Activated CD8-positive, alpha-beta memory T cell treated with anti-CD3 and anti-CD28 coated beads, Interleukin-2, amount 10 ng/mL, durations not matched to agents 7 days and 5 days (primary cell): ENCODE results near the gene TRIM27. TPM values are rescaled to one million over a fixed set of nuclear protein-coding genes. Genes with fewer than 3 reads are reported as not detected.
"Not testable (repeated sequence)": the region's sequence is repeated elsewhere in the genome, so short reads cannot be mapped to it uniquely, and the experiment has no call there.

Experiments used
- ATAC-seq: fragments of 150-1000 bp; cut with Tn5 transposase; one replicate; pipeline ENCODE4 v1.10.0; 2021; ENCODE audit warnings: moderate library complexity
- CTCF ChIA-PET: fragments of 350-600 bp; sonication (Branson Sonifier 250); formaldehyde crosslinking; loops from one replicate; lab custom pipeline; 2021; ENCODE audit warnings: antibody characterized with exemption; lab: Charles Lee
- DNase-seq: peaks from one replicate; pipeline ENCODE4 v3.0.0-alpha.2; 2020
- H3K27ac Mint-ChIP-seq: one replicate; pipeline ENCODE4 v1.8.0; 2021; ENCODE audit warnings: mild to moderate bottlenecking, mixed read lengths
- H3K27me3 Mint-ChIP-seq: one replicate; pipeline ENCODE4 v1.8.0; 2021; ENCODE audit warnings: mixed read lengths
- H3K36me3 Mint-ChIP-seq: one replicate; pipeline ENCODE4 v1.8.0; 2021; ENCODE audit warnings: mild to moderate bottlenecking, mixed read lengths
- H3K4me1 Mint-ChIP-seq: one replicate; pipeline ENCODE4 v1.8.0; 2021; ENCODE audit warnings: mixed read lengths
- H3K4me3 Mint-ChIP-seq: one replicate; pipeline ENCODE4 v1.8.0; 2021; ENCODE audit warnings: mild to moderate bottlenecking, moderate library complexity, mixed read lengths
- H3K9me3 Mint-ChIP-seq: one replicate; pipeline ENCODE4 v1.8.0; 2022; ENCODE audit warnings: low read depth, mixed read lengths
- total RNA-seq, 2 experiments: library from RNA; stranded (reverse); gene quantifications; one replicate each; pipeline ENCODE4 v1.2.3, GENCODE V29; 2021

TRIM27 gene
- total RNA-seq, 2 experiments from 2014 or later: 52.5 to 62.9 TPM

- H3K36me3 Mint-ChIP-seq: peaks cover 2% of the 10 kb centered on the region
- peaks cover 34% of the 10 kb centered on the region for H3K27me3 Mint-ChIP-seq
- no peak for ATAC-seq
Measured at GRCh38 chr6:28880519-28880893, 43.3 kb downstream of the TRIM27 start.

GRCh38 chr6:28876710-28877109 is 47.1 kb downstream of the TRIM27 start:
- Mint-ChIP-seq H3K4me3 (no peak overlapping the region), H3K9me3 (no peaks in the 10 kb centered on the region), H3K27me3 (peaks cover 37% of the 10 kb centered on the region), H3K27ac (no peak overlapping the region), H3K4me1 (peaks cover 12% of the 10 kb centered on the region), H3K36me3 (no peaks in the 10 kb centered on the region)
- ATAC-seq (no peak), DNase-seq (no peak)
- CTCF ChIA-PET: interaction anchor here (0.9 kb wide), 1 partner anchor 11 kb away, joined by 3 read pairs; no protein-coding TSS in a partner anchor

More at GRCh38 chr6:28880519-28880893, 43.3 kb downstream of the TRIM27 start:
- CTCF ChIA-PET: interaction anchor here (1.2 to 1.3 kb wide), 2 partner anchors 13 to 43 kb away, joined by 4 read pairs; no protein-coding TSS in a partner anchor
- H3K27ac Mint-ChIP-seq: no peak overlapping the region
- H3K9me3 Mint-ChIP-seq: no peaks in the 10 kb centered on the region
- peak overlapping the region; percentile 68 for H3K4me3 Mint-ChIP-seq
- H3K4me1 Mint-ChIP-seq: peaks cover 35% of the 10 kb centered on the region
- no peak for DNase-seq

- ATAC-seq (no peak), DNase-seq (no peak)
- H3K9me3 Mint-ChIP-seq: no peaks in the 10 kb centered on the region
- H3K4me1 Mint-ChIP-seq: peaks cover 4% of the 10 kb centered on the region
- H3K27me3 Mint-ChIP-seq: peaks cover 24% of the 10 kb centered on the region
- CTCF ChIA-PET: interaction anchor here (1.1 to 1.9 kb wide), 2 partner anchors 9 kb away, joined by 4 read pairs; no protein-coding TSS in a partner anchor
- H3K4me3 Mint-ChIP-seq: no peak overlapping the region
- H3K36me3 Mint-ChIP-seq: no peaks in the 10 kb centered on the region
- no peak overlapping the region for H3K27ac Mint-ChIP-seq
Measured at GRCh38 chr6:28875191-28875747, 48.5 kb downstream of the TRIM27 start.

GRCh38 chr6:28872157-28872817 is 51.5 kb downstream of the TRIM27 start:
- CTCF ChIA-PET: interaction anchor here (1.0 kb wide), 1 partner anchor 11 kb away, joined by 5 read pairs; no protein-coding TSS in a partner anchor
- H3K9me3 Mint-ChIP-seq, H3K36me3 Mint-ChIP-seq, H3K4me3 Mint-ChIP-seq, H3K27me3 Mint-ChIP-seq, ATAC-seq, DNase-seq, H3K27ac Mint-ChIP-seq: not testable (repeated sequence)
- peaks cover 15% of the 10 kb centered on the region for H3K4me1 Mint-ChIP-seq

- H3K4me1 Mint-ChIP-seq: peaks cover 19% of the 10 kb centered on the region
- H3K36me3 Mint-ChIP-seq: peaks cover 2% of the 10 kb centered on the region
- H3K9me3 Mint-ChIP-seq: no peaks in the 10 kb centered on the region
- ATAC-seq: no peak
- DNase-seq: no peak
- H3K27ac Mint-ChIP-seq: no peak overlapping the region
- no peak overlapping the region for H3K4me3 Mint-ChIP-seq
- H3K27me3 Mint-ChIP-seq: peaks cover 4% of the 10 kb centered on the region
- CTCF ChIA-PET: interaction anchor here (1.0 kb wide), 1 partner anchor 12 kb away, joined by 5 read pairs; no protein-coding TSS in a partner anchor
Measured at GRCh38 chr6:28871335-28872156, 52.2 kb downstream of the TRIM27 start.

GRCh38 chr6:28868873-28869272 is 54.9 kb downstream of the TRIM27 start:
- Mint-ChIP-seq H3K9me3 (peaks cover 3% of the 10 kb centered on the region), H3K27ac (no peak overlapping the region), H3K4me3 (no peak overlapping the region), H3K4me1 (peaks cover 39% of the 10 kb centered on the region), H3K27me3 (no peaks in the 10 kb centered on the region), H3K36me3 (peaks cover 2% of the 10 kb centered on the region)
- ATAC-seq: no peak
- CTCF ChIA-PET: interaction anchor here (1.1 to 1.7 kb wide), 3 partner anchors 15 to 69 kb away, joined by 3 to 4 read pairs (median 3); no protein-coding TSS in a partner anchor
- DNase-seq: no peak

GRCh38 chr6:28867086-28867409 is 56.7 kb downstream of the TRIM27 start:
- peaks cover 51% of the 10 kb centered on the region for H3K4me1 Mint-ChIP-seq
- H3K4me3 Mint-ChIP-seq: peak overlapping the region; percentile 83
- DNase-seq: peak; percentile 56
- CTCF ChIA-PET: interaction anchor here (1.3 to 5.3 kb wide), 5 partner anchors 8 to 149 kb away, joined by 4 to 48 read pairs (median 5); no protein-coding TSS in a partner anchor
- ATAC-seq: peak; percentile 21
- H3K9me3 Mint-ChIP-seq: peaks cover 3% of the 10 kb centered on the region
- H3K27ac Mint-ChIP-seq: peak overlapping the region; percentile 95
- peaks cover 3% of the 10 kb centered on the region for H3K36me3 Mint-ChIP-seq
- peaks cover 3% of the 10 kb centered on the region for H3K27me3 Mint-ChIP-seq

GRCh38 chr6:28866205-28867085 is 57.3 kb downstream of the TRIM27 start:
- DNase-seq (peak; percentile 83), ATAC-seq (peak; percentile 73)
- H3K36me3 Mint-ChIP-seq, H3K9me3 Mint-ChIP-seq, H3K27me3 Mint-ChIP-seq: not testable (repeated sequence)
- Mint-ChIP-seq H3K27ac (peak overlapping the region; percentile 95), H3K4me1 (peaks cover 47% of the 10 kb centered on the region), H3K4me3 (peak overlapping the region; percentile 83)
- CTCF ChIA-PET: interaction anchor here (0.7 to 5.3 kb wide), 9 partner anchors 9 to 150 kb away, joined by 3 to 48 read pairs (median 4); partner anchors contain the start of gene TRIM27

- peaks cover 3% of the 10 kb centered on the region for H3K9me3 Mint-ChIP-seq
- H3K27ac Mint-ChIP-seq: peak overlapping the region; percentile 95
- peak; percentile 4 for ATAC-seq
- DNase-seq: peak; percentile 82
- H3K36me3 Mint-ChIP-seq: peaks cover 3% of the 10 kb centered on the region
- H3K4me3 Mint-ChIP-seq: peak overlapping the region; percentile 83
- peaks cover 10% of the 10 kb centered on the region for H3K27me3 Mint-ChIP-seq
- CTCF ChIA-PET: interaction anchor here (0.7 to 5.3 kb wide), 9 partner anchors 10 to 151 kb away, joined by 3 to 48 read pairs (median 4); partner anchors contain the start of gene TRIM27
- peaks cover 51% of the 10 kb centered on the region for H3K4me1 Mint-ChIP-seq
Measured at GRCh38 chr6:28865401-28866204, 58.2 kb downstream of the TRIM27 start.

GRCh38 chr6:28864326-28864923 is 59.4 kb downstream of the TRIM27 start:
- peaks cover 3% of the 10 kb centered on the region for H3K36me3 Mint-ChIP-seq
- H3K9me3 Mint-ChIP-seq: peaks cover 3% of the 10 kb centered on the region
- H3K4me1 Mint-ChIP-seq: peaks cover 54% of the 10 kb centered on the region
- no peak for ATAC-seq
- CTCF ChIA-PET: interaction anchor here (1.5 to 5.3 kb wide), 3 partner anchors 26 to 152 kb away, joined by 3 to 48 read pairs (median 5); no protein-coding TSS in a partner anchor
- peak overlapping the region; percentile 87 for H3K4me3 Mint-ChIP-seq
- peaks cover 20% of the 10 kb centered on the region for H3K27me3 Mint-ChIP-seq
- H3K27ac Mint-ChIP-seq: peak overlapping the region; percentile 84
- DNase-seq: no peak

GRCh38 chr6:28863604-28864325 is 60.0 kb downstream of the TRIM27 start:
- peak; percentile 91 for DNase-seq
- H3K4me1 Mint-ChIP-seq: peaks cover 54% of the 10 kb centered on the region

More at GRCh38 chr6:28863604-28864325, 60.0 kb downstream of the TRIM27 start:
- CTCF ChIA-PET: interaction anchor here (0.9 to 5.3 kb wide), 9 partner anchors 22 to 153 kb away, joined by 3 to 48 read pairs (median 5); partner anchors contain the start of gene TRIM27
- peaks cover 3% of the 10 kb centered on the region for H3K36me3 Mint-ChIP-seq
- peaks cover 3% of the 10 kb centered on the region for H3K9me3 Mint-ChIP-seq
- peak overlapping the region; percentile 84 for H3K27ac Mint-ChIP-seq
- peak; percentile 45 for ATAC-seq
- peaks cover 20% of the 10 kb centered on the region for H3K27me3 Mint-ChIP-seq
- H3K4me3 Mint-ChIP-seq: peak overlapping the region; percentile 87
